ENCODE measurements around the gene SIDT1. TPM values are rescaled to one million over a fixed set of nuclear protein-coding genes. Genes with fewer than 3 reads are reported as not detected.

SIDT1 gene
- total RNA-seq, 1 experiment from 2014 or later = not detected

DNA sequence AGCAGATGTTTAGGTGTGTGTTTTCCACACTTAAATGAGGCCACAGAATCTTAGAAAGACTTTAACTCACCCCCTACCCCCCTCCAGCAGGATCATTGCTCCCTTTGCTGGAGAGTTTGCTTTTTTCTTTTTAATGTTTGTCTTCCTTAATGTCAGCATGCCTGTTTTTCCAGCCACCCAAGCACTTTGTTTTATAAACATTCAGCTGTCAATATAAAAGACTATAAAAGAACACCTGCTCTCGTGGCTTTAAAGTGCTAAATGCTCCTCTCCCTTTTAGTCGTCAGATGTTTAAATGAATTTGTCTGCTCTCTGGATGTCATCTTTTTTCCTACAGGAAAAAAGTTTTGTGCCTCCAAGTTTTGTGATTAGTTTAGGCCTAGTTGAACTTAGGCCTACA is 61.7 kb downstream of the SIDT1 start:
- no peak for DNase-seq (ENCODE audit: low spot score)

DNA sequence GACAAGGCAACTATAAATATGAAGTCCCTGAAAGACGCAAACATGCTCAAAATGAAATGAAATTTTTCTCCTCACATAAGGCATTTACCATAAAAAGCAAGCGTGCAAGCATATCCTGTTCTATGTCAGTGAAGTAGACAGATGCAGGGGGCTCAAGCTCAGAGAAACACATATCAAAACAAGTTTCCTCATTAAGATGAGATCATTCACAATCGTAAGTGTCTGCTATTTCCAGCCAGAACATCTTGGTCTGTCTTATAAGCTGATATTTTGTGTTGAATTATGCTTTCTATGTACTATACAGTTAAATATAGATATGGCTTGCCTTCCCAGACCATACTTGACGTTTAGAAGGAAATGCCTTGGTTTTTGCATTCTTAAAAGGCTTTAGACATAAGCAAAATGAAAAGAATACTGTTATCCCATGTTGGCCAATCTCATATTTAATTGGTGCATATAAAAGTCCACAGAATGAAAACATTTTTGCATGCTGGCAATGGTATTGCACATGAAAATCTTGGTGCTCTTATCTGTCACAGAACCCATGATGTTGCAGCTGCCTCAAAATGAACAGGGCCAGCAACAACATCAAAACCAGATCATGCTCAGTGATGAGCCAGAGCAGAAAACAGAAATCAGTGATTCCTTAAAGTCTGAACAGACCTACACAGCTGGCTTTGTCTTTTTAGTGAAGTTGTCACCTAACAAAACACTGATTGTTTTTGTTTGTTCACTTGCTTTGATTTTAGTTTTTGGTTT is 65.4 kb downstream of the SIDT1 start:
- DNase-seq (ENCODE audit: low spot score) = no peak

DNA sequence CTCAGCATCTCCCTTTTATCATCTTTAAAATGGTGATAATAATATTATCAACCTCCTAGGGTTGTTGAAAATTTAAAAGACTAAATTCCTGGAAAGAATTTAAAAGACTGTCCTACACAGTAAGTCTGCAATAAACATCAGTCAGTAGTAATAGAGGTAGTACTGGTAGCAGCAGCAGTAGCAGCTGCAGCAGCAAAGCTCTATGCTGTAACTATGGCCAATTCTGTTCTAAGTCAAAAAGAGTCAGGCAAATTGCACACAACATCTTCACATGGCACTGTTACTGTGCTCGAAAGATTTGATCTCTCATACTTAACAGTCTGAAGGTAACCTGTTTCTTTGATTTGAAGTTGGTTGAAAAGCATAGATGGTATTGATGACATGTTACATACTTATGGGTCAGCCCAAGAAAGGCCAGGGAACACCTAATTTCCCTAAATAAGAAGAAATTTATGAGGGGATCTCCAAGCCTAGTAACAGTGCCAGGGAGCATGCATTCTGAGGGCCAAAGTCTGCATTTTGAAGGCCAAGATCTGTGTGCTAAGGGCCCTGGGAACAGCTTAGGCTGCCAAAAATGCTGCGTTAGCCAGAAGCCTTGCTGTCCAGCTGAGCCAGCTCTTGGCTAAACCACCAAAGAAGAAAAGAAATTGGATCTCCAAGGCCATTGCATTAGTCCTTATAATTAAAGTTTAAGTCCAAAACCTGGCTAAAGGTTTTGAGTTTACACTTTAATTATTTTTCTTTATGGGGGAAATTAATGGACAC is 68.2 kb downstream of the SIDT1 start:
- no peak for DNase-seq (ENCODE audit: low spot score)

DNA sequence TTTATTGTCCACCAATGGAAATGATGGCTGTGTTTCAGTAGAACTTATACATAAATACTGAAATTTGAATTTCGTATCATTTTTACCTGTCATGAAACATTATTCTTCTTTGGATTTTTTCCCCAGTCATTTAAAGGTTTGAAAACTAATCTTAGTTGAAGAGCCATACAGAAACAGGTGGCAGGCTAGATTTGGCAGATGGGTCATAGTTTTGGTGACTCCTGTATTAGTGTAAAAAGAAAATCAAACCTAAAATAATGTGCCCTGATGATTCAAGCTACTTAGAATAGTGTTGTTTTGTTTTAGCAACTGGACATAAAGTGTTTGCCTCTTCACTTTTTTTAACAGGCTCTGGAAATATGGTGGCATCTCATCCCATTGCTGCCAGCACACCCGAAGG is 68.9 kb downstream of the SIDT1 start:
- no peak for DNase-seq (ENCODE audit: low spot score)

DNA sequence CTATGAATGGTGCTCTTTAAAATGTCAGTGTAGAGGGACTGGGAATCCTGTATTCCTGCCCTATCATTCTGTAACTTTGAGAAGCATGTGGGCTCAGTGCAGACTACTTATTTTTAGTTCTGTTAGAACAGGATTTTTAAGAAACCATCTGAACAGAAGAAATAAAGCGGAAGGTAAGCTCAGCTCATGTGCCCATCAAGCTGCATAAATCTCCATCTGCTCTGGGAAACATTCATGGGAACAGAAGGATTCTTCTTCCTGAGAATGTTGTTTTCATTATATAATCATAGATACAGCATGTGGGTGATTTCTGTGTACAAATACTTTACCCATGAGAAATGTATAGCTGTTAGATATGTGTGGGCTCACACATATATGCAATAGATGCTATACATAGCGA is 69.9 kb downstream of the SIDT1 start:
- no peak for DNase-seq (ENCODE audit: low spot score)

DNA sequence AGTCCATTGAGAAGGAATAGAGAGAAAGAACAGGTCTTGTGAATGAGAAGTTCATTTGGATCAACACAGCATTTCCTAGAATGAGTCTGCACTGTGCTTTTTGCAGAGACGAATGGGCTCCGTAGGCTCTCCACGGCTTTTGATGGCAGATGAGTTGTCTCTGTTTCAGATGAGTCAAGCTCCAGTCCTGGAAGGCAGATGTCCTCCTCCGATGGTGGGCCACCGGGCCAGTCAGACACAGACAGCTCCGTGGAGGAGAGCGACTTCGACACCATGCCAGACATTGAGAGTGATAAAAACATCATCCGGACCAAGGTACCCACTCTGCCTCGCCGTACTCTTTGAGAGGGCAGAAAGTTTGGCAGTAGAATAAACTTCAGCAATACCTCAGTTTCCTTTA is 70.5 kb downstream of the SIDT1 start:
- DNase-seq (ENCODE audit: low spot score) = no peak

DNA sequence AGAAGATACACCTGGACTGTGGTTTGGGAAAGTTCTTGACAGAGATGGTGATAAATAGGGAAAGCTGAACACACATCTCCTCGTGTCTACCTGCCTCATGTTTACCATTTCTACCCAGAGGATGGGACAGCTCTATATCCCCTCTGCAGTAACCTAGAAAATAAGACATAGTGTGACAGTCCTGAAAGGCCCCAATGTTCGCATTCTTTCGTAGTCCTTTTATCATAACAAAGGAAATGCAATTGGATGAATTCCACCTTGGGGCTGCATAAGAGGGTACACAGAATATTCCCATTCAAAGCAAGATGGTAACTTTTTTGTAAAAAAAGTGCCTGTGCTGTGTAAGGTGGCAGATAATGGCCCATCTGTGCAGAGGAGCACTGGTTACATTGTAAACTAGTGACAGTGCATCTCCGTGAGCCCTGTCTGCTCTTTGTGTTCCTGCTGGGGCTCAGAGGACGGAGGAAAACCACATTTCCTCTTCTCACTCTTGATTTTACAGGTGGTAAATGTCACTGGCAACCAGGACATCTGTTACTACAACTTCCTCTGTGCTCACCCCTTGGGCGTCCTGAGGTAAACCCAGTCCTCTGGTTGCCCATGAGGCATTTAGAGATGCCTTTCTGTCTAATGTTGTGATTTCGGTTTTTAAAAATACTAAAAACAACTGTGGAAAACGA is 74.3 kb downstream of the SIDT1 start:
- DNase-seq (ENCODE audit: low spot score) = no peak

DNA sequence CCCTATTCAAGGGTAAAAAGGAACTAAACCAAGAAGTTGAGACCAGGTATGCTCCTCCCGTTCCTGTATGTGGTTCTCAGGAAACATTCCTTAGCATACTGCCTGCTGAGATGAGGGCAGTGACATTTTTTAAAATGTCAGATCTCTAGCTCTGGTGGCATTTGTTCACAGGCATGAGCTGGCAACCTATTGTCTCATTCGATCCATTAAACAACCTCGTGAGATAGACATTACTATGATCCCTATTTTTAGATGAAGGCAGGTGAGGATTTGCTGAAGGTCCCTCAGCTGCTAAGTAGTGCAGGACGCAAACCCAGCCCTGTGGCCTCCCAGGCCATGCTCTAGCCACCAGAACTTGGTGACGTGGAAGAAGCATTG is 74.9 kb downstream of the SIDT1 start:
- DNase-seq (ENCODE audit: low spot score) = no peak

DNA sequence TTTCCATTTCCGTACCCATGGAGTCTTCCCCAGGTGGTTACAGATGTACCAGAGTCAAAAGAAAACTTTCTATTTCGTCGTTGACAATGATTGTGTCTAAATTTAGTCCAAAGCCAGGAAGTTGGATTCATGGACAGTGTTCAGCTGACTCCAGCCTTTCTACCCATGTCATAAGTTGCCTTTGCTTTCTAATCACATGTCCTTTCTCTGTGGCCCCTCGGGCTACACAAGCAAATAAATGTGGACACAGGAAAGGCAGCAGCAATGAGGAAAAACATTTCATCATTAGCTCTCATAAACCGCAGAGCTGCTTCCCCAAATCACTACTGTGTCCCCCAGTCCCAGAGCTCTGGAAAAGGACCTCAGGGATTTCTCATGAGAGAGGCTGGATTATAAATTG is 82.0 kb downstream of the SIDT1 start:
- DNase-seq (ENCODE audit: low spot score) = no peak

DNA sequence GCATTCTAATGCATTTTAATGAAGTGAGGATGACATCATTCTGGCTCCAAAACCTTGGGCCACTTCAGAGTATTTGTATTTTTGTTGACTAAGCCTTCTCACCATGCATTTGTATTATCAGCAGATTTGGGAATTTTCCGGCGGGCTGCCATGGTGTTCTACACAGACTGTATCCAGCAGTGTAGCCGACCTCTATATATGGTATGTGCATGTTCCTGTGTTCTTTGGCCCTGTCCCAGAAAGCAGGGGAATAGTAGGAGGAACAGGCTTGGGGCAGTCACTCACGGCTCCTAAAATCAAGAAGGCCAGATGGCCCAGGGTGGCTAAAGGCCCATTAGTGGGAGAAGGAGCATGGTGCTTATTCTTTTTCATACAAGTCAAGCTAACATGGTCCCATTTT is 83.6 kb downstream of the SIDT1 start:
- DNase-seq (ENCODE audit: low spot score) = no peak

DNA sequence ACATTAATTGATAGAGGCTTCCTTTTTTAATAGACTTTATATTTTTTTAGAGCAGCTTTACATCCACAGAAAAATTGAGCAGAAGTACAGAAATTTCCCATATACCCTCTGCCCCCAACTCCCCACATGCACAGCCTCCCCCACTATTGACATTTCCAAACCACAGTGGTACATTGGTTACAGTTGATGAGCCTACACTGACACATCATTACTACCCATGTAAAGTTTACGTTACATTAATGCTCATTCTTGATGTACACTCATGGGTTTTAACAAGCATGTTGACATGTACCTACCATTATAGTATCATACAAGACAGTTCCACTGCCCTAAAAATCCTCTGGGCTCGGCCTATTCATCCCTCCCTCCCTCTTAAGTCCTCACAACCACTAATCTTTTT is 85.4 kb downstream of the SIDT1 start:
- no peak for DNase-seq (ENCODE audit: low spot score)

DNA sequence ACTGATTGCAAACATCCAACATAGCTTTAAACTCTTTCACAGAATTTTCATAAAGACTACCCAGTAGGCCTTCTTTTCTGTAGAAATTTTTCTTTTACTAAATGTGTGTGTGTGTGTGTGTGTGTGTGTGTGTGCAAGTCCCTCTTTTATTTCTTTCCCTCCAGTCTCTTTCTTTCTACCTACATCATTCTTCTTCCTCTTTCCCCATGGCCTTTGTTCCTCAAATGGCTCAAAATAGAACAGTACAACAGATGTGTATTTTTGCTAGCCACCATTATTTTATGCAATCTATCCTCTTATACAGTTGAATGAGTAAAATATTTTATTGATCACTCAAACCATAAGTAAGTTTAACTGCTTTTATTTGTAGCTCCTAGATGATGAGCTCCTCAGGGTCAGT is 87.7 kb downstream of the SIDT1 start:
- DNase-seq (ENCODE audit: low spot score) = no peak

DNA sequence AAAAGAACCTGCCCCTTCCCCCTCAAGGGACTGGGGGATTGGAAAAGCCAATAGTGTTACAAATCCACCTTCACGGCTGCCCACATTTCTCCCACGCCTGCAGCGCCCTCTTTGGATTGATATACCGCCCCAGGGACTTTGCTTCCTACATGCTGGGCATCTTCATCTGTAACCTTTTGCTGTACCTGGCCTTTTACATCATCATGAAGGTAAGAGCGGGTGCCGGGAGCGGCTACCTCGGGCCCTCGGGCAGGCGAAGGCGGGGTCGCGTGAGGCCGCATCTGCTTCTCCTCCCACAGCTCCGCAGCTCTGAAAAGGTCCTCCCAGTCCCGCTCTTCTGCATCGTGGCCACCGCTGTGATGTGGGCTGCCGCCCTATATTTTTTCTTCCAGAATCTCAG is 91.0 kb downstream of the SIDT1 start:
- no peak for DNase-seq (ENCODE audit: low spot score)

DNA sequence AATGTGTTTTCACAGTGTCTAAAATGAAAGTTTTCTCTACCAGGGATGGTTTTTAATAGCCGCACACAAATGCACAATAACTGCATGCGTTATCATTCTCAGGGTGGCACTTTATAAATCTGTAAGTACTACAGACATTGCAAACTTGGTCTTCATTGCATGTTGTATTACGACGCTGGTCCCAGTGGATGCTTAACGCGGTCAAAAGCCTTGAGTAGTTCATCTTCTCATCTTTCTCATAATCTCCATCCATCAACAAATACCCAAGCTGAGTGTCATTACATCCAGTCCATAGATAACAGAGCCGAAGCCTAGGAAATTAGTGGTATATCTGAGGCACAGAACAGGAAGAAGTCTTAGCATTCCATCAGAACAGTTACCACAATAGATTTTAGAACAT is 91.5 kb downstream of the SIDT1 start:
- no peak for DNase-seq (ENCODE audit: low spot score)

DNA sequence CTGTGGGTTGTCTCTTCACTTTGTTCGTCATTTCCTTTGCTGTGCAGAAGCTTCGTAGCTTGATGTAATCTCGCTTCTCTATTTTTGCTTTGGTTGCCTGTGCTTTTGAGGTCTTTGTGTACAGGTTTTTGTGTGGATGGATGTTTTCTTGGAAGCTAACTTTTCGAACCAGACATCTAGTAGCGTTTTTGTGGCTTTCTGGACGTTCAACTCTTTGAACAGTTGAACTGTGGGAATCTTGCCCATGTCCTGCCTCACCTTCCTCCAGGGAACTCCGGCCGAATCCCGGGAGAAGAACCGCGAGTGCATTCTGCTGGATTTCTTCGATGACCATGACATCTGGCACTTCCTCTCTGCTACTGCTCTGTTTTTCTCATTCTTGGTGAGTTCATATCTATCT is 93.5 kb downstream of the SIDT1 start:
- DNase-seq (ENCODE audit: low spot score) = no peak

DNA sequence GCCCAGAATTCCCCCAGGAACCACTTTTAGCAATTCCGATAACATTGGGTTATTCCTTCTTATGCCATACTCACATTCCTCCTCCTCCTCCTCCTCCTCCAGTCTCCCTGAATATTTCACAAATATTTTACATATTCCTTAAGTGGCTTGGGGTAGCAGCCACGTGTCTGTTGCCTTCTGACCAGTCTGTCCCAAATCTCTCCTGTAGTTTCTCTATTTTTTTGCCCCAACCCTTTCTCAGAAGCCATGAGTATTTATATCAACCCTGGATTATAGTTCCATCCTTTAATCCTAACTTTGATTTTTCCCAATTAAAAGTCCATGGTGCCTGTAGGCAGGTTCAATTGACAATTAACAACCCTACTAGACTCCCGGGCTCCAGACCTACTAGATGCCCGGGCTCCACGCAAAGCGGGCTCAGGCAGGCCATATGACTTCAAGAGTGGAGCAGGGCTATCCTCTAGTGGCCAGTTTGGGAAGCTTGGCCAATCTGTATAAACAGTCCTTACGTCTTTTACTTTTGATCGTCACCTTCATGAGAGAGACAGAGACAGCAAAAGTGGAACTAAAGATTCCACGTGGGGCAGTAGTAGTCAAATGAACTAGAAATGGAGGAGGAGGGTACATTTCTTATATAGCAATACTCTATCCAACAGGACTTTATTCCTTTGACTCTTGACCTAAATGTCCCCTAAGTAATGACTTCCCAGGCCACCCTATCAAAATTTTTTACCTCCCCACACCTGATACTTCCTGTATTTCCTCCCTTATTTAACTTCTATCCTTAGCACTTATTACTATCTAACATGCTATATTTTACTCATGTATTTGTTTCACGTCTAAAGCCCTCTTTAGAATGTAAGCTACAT is 94.4 kb downstream of the SIDT1 start:
- DNase-seq (ENCODE audit: low spot score) = peak; percentile 72

DNA sequence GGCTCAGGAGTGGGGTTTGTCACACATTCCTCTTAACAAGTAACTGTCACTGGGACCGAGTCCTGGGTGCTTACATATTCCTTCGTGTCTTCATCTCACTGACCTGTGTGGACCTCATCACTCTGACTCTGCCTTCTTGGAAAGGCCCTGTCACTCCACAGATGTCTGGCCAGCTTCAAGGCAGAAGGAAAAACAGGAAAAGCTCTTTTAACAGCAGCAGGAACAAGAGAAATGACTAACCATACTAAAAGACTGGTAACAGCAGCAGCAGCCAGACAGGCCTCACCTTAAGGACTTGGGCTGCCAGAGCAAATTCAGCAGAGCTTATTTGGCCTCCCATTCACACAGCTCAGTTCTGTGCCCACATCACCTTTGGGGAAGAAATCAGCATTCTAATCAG is 96.0 kb downstream of the SIDT1 start:
- no peak for DNase-seq (ENCODE audit: low spot score)

DNA sequence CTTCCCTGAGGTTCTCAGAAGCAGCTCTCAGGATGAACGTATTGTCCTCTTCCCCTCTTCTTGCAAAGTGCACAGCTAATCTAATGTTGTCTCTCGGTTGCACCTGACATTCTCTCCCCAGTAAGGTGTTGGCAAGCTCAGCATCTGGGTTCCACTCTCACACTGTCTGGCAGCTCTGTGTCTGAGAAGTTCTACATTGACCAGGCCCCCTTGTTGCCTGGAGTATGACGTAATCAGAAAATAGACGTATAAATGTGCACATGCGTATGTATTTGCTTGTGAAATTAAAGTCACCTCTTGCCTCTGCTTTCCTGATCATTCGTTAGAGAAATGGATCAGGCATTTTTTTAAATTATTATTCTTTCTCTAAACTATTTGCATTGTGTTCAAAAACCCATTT is 96.4 kb downstream of the SIDT1 start:
- DNase-seq (ENCODE audit: low spot score) = no peak

DNA sequence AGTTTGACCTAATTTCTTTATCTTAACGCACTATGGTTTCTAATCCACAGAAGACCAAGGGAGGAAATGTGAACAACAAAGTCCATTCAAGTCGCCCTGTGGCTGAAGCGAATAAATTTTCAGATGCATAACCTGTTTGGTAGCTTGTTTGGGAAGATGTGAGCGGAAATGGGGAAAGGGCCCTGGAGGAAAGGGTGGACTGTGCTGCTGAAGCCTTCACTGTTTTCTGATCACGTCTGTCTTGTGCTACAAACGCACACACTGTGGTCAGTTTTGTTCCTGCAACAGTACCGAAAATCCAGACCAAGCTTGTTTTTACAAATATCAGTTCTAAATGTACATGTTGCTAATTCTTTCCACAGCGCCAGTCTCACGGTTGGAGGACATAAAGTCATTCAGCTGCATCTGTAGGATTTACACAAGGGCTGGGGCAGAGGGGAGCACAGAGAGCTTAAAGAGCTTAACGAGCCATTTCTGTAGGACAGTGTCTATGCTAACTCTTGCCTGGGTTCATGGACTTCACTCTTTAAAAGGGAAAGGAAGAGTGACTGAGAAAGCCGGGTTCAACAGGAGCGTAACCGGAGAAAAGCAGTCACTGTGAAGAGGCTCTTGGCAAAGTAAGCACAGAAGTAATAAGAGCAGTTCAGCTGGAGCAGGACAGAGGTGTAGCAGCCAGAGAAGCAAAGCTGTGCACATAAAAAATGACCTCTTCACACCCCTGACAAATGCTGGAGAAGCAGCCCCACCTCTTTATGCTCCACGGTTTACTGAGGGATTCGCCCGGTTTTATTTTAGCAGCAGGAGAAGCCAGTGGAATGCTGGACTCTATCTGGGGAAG is 97.4 kb downstream of the SIDT1 start:
- DNase-seq (ENCODE audit: low spot score) = no peak

DNA sequence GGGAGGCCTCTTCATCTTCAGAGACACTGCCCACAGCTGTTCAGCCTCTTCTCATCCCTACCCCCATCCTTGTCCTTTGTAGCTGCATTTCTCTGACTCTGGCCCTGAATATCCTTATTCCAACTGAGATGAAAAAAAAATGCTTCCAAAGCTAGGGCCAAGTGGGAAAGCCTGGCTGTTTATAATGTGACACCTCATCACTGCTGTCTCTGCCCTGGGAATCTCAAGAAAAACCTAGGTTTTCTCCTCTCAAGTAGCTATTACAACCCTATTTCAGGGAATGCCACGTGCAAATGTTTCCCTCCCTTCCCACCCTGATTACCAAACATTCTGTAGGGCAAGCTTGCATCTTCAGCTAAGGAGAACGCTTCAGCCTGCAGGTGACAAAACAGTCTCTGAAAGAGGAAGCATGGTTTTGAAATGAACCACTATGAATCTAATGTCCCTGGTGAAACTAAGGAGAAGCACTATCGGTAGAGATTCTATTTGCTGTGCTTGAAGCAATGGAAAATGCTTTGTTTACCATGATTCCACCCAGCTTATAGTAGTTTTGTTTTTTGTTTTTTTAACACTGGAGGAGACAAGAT is 98.7 kb downstream of the SIDT1 start:
- DNase-seq (ENCODE audit: low spot score) = no peak

DNA sequence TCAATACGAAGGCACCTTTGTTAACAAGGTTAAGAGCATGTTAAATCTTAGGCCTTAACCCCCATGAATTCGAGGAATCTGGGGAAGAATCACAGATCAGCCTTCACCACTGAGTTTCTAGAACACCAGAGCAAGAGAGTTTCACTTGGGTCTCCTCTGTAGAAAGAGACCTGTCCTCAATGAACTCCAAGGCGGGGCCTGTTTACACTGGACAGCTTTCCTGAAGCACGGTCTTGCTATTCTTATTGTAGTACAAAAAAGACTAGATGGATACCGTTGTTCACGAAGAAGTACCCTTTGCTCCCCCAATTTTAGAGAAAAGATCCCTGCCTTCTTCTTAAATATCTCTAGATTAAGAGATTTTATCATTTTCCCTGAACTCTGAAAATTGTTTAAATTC is 99.2 kb downstream of the SIDT1 start:
- no peak for DNase-seq (ENCODE audit: low spot score)
